ENCODE data around the gene TTC9C. TPM values are rescaled to one million over a fixed set of nuclear protein-coding genes. Genes with fewer than 3 reads are reported as not detected.

The TTC9C gene
- total and polyA plus RNA-seq, 2 of the 8 experiments (the other 6 are each of a cell fraction or from before 2014, with no cell fraction given), result 25.4 to 34.1 TPM

DNA sequence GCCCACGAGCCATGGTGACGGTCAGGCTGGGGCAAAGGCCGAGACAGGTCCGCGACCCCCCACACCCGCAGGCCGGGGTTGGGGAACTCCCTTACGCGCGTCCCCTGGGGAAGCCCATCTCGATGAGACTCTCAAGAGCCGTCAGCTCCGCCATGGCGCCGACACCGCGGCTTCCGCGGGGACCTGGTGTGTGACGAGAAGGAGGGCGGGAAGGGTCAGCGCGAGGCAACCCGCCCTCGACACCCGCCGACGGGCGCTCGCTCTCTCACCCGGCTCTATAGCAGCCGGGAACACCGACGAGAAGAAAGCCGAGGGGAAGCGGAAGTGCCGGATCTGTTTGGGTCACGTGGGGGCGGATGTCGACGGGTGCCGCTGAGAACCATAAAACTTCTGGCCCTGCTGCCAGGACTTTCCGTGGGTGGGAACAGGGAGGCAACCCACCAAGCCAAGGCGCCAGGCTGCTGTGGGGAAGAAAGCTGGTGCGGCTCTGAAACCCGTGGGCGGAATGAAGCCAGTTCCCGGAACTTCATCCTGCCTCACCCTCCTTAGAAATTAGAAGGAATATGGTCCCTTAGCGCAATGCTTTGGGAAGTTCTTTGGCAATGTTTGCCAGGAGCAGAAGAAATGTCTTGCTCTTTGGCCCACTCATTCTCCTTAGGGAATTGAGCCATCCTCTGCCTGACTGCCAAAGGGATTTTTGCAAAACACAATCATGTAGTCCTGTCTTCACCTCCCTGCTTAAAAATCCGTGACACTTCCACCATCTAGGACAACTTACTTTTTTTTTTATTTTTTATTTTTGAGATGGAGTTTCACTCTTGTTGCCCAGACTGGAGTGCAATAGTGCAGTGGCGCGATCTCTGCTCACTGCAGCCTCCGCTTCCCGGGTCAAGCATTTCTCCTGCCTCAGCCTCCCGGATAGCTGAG lies 49.3 kb upstream of the TTC9C start, which contains the start of gene UBXN1 (continued):
- TF ChIP-seq, protein P1, sequence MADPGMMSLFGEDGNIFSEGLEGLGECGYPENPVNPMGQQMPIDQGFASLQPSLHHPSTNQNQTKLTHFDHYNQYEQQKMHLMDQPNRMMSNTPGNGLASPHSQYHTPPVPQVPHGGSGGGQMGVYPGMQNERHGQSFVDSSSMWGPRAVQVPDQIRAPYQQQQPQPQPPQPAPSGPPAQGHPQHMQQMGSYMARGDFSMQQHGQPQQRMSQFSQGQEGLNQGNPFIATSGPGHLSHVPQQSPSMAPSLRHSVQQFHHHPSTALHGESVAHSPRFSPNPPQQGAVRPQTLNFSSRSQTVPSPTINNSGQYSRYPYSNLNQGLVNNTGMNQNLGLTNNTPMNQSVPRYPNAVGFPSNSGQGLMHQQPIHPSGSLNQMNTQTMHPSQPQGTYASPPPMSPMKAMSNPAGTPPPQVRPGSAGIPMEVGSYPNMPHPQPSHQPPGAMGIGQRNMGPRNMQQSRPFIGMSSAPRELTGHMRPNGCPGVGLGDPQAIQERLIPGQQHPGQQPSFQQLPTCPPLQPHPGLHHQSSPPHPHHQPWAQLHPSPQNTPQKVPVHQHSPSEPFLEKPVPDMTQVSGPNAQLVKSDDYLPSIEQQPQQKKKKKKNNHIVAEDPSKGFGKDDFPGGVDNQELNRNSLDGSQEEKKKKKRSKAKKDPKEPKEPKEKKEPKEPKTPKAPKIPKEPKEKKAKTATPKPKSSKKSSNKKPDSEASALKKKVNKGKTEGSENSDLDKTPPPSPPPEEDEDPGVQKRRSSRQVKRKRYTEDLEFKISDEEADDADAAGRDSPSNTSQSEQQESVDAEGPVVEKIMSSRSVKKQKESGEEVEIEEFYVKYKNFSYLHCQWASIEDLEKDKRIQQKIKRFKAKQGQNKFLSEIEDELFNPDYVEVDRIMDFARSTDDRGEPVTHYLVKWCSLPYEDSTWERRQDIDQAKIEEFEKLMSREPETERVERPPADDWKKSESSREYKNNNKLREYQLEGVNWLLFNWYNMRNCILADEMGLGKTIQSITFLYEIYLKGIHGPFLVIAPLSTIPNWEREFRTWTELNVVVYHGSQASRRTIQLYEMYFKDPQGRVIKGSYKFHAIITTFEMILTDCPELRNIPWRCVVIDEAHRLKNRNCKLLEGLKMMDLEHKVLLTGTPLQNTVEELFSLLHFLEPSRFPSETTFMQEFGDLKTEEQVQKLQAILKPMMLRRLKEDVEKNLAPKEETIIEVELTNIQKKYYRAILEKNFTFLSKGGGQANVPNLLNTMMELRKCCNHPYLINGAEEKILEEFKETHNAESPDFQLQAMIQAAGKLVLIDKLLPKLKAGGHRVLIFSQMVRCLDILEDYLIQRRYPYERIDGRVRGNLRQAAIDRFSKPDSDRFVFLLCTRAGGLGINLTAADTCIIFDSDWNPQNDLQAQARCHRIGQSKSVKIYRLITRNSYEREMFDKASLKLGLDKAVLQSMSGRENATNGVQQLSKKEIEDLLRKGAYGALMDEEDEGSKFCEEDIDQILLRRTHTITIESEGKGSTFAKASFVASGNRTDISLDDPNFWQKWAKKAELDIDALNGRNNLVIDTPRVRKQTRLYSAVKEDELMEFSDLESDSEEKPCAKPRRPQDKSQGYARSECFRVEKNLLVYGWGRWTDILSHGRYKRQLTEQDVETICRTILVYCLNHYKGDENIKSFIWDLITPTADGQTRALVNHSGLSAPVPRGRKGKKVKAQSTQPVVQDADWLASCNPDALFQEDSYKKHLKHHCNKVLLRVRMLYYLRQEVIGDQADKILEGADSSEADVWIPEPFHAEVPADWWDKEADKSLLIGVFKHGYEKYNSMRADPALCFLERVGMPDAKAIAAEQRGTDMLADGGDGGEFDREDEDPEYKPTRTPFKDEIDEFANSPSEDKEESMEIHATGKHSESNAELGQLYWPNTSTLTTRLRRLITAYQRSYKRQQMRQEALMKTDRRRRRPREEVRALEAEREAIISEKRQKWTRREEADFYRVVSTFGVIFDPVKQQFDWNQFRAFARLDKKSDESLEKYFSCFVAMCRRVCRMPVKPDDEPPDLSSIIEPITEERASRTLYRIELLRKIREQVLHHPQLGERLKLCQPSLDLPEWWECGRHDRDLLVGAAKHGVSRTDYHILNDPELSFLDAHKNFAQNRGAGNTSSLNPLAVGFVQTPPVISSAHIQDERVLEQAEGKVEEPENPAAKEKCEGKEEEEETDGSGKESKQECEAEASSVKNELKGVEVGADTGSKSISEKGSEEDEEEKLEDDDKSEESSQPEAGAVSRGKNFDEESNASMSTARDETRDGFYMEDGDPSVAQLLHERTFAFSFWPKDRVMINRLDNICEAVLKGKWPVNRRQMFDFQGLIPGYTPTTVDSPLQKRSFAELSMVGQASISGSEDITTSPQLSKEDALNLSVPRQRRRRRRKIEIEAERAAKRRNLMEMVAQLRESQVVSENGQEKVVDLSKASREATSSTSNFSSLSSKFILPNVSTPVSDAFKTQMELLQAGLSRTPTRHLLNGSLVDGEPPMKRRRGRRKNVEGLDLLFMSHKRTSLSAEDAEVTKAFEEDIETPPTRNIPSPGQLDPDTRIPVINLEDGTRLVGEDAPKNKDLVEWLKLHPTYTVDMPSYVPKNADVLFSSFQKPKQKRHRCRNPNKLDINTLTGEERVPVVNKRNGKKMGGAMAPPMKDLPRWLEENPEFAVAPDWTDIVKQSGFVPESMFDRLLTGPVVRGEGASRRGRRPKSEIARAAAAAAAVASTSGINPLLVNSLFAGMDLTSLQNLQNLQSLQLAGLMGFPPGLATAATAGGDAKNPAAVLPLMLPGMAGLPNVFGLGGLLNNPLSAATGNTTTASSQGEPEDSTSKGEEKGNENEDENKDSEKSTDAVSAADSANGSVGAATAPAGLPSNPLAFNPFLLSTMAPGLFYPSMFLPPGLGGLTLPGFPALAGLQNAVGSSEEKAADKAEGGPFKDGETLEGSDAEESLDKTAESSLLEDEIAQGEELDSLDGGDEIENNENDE (IDR thresholded peaks at IDR 0.05; ENCODE audit: insufficient replicate concordance, low read length), result no peak
- no peak for TF ChIP-seq CBX8 (IDR thresholded peaks at IDR 0.05; ENCODE audit: borderline replicate concordance, low read depth, low read length)
- TF ChIP-seq, protein P2, sequence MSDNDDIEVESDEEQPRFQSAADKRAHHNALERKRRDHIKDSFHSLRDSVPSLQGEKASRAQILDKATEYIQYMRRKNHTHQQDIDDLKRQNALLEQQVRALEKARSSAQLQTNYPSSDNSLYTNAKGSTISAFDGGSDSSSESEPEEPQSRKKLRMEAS (IDR thresholded peaks at IDR 0.05), result peak; percentile 89
- no peak for TF ChIP-seq CHD2 (IDR thresholded peaks at IDR 0.05; ENCODE audit: low read length)
- TF ChIP-seq CHD1 (IDR thresholded peaks at IDR 0.05; ENCODE audit: low read depth, low read length), result no peak
- TF ChIP-seq PHF8 (conservative IDR thresholded peaks at IDR 0.05; ENCODE audit: low read depth, low read length), result peak; percentile 79
- TF ChIP-seq, protein P3, sequence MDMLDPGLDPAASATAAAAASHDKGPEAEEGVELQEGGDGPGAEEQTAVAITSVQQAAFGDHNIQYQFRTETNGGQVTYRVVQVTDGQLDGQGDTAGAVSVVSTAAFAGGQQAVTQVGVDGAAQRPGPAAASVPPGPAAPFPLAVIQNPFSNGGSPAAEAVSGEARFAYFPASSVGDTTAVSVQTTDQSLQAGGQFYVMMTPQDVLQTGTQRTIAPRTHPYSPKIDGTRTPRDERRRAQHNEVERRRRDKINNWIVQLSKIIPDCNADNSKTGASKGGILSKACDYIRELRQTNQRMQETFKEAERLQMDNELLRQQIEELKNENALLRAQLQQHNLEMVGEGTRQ (IDR thresholded peaks at IDR 0.05; ENCODE audit: low read length), result peak; percentile 95
- no peak for TF ChIP-seq CREB1 (IDR thresholded peaks at IDR 0.05)

Measured in H1 (cell line).